ENCODE data around the gene COMT.

COMT gene

DNA sequence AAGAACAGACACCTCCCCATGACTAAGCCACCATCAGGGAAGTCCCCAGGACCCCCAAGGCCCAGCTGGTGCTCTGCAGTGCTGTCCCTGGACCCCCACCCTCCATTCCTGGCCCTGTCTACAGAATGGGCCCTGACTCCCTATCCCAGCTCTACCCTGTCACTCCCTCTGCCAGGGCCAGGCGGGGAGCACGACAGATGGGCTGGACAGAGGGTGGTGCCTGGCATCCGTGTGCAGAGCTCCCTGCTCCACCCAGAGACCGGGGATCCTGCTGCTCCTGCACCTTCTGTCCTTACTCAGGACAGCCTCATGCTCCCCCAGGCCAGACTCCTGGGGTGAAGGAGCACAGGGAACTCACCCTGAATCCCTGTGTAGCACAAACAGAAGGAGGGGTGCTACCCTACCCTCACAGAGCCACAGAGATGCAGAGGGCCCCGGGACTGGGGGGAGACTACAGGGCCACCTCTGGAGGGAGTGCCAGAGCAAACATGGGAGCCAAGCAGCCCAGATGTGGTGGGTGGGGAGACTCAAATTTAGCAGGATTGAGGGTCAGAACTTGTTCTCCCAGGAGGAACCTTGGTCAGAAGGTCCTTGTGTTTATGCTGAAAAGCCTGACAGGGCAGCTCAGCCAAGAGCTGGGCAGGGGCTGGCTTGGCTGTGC, 73.1 kb downstream of the COMT start:
- no peak for DNase-seq

DNA sequence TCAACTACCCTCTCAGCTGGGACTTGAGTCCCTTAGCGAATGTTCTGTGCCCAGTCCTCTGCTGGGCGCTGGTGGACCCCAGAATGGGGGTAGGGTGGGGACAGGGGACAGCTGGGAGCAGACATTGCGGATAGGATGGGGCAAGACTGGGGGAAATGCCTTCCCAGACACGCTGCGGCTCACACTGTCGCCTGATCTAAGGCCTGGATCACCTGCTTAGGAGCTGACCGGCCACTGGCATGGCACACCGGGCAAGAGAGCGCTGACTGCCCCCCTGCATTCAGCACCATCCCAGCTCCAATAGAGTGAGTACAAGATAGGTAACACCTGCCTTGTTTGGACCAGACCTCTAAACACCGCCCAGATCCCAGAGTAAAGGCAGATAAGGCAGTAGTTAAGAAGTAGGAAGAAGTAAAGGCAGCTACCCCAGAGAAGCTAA, 73.6 kb downstream of the COMT start:
- DNase-seq = no peak

GRCh38 chr22:20015971-20016733, 74.6 kb downstream of the COMT start:
- no peak for DNase-seq

DNA sequence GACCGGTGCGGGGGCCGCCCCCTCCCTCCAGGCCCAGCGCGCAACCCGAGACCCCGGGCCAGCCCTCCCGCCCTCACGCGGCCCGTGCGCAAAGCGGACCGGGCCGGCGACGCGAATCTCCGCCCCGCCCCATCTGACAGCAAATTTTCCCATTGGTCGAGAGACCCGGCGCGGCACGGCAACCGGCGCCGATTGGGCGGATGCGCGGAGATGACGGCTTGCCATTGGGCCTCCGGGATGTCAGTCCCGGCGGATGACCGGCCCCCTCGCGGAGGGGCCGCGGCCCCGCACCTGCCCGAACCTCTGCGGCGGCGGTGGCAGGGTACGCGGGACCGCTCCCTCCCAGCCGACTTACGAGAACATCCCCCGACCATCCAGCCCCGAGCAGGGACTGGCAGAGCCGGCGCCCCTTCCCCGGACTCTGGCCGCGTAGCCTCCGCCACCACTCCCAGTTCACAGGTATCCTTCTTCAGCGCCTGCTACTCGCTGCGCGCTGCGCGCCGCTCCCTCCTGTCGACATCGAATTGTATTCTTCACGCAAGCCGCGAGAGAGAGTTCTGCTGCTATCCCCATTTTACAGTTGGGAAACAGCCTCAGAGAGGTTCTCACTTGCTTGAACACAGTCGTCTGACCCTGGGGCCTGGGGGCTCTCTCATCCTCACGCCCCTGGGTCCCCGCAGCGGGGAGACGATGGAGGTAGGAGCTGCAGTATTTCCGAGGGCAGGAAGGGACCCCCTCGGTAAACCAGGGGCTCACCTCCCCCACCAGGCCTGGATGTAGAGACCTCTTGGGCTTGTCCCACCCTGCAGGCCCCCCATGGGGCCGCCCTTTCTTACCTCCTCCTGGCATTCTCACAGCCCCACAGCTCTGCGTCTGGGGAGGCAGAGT, 75.4 kb downstream of the COMT start, which contains the start of gene ARVCF:
Gene ARVCF, minus strand, starts transcription at position 90 of the 888 bp plus-strand sequence. CDS start 26,029 bp downstream, outside the sequence.
- DNase-seq = peak; percentile 93

GRCh38 chr22:20017622-20017958, 76.0 kb downstream of the COMT start:
- no peak for DNase-seq

DNA sequence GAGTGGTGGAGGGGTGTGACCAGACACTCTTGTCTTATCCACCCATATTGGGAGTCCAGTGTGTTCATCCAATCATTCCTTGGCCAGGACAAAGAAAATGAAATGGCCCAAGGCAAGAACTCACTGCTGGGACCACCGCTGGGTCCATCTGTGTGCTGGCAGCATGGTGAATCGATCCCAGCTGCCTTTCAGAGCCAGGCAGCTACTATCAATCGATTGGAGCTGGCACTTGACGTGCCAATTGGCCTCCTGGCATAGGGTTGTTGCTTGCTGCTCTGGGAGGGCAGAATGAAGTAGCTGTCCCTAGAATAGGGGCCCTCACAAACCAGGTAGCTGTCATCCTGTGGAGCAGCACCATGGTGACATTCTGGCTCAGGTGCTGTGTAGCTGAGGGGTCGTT, 76.4 kb downstream of the COMT start:
- no peak for DNase-seq

Measured in CD4-positive, alpha-beta T cell treated with Interleukin-21 for 1 hour (primary cell).